A673 (cell line): Measurements from ENCODE around the gene SSR4.

Experiments
- CTCF ChIP-seq: fragments of 300-800, 200-600 bp; sonication (generic); conservative IDR thresholded peaks from 2 replicates; pipeline ENCODE4 v1.5.1; 2017; ENCODE audit warnings: low read depth, mild to moderate bottlenecking, antibody characterized with exemption, low read length, moderate library complexity, mixed read lengths
- EZH2 ChIP-seq: fragments of 200-600 bp; sonication (generic); IDR thresholded peaks from 2 replicates; pipeline ENCODE4 v1.6.1; 2017; ENCODE audit warnings: borderline replicate concordance, low read depth, mild to moderate bottlenecking, mixed read lengths, antibody characterized with exemption, low read length; ENCODE audit not compliant: poor library complexity, severe bottlenecking

DNA sequence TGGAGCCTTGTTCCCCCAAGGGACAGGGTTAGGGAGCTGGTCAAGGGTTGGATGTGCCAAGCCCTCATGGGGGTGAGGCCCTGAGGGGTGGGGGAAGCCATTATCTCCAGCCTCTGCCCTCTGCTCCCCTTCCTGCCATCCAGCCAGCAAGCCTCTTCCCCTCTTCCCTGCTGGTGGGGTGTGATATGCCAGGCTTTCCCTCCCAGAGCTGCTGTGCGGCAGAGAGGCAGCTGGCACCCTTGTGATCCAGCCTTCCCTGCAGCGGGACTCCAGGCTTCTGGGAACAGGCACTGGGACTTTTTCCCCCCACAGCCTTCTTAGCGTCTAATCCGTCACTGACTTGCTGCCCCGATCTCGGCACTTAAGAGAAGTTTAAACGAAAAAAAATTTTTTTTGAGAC lies 6.3 kb downstream of the SSR4 start:
- TF ChIP-seq CTCF (no peak), EZH2 (no peak)
